HCT116 (cell line): ENCODE results near the gene CHRNB1. TPM values are rescaled to one million over a fixed set of nuclear protein-coding genes. Genes with fewer than 3 reads are reported as not detected.

Experiments used
- ATAC-seq: fragments of 200-7000 bp; cut with Tn5 transposase; 2 replicates; pipeline ENCODE4 v1.9.1; 2020; ENCODE audit warnings: mild to moderate bottlenecking, moderate library complexity
- BruUV-seq: library from RNA; stranded (reverse); fragments of 400-500 nt; replicated peaks from 2 replicates; lab custom pipeline; 2021; lab: Mats Ljungman, UMichigan
- CTCF ChIA-PET: fragments of 300-600 bp; sonication (Branson Sonifier 250); formaldehyde crosslinking; loops from one replicate; lab custom pipeline; 2021; ENCODE audit warnings: antibody characterized with exemption; lab: Charles Lee
- POLR2A ChIA-PET: fragments of 300-600, 350-600 bp; sonication (Branson Sonifier 250); formaldehyde crosslinking; loops from one replicate; lab custom pipeline; 2021; ENCODE audit warnings: antibody characterized with exemption; lab: Charles Lee
- RAD21 ChIA-PET, 2 experiments: fragments of 300-600 bp; sonication (Branson Sonifier 250); formaldehyde crosslinking; loops; one replicate each; lab custom pipeline; 2023; ENCODE audit warnings: low total read pairs in 2 of 2; ENCODE audit not compliant: uncharacterized antibody in 2 of 2, unreplicated experiment in 2 of 2, low non-redundant PET in 1 of 2; lab: Charles Lee
- DNase-seq: peaks from one replicate; pipeline ENCODE4 v3.0.0-alpha.2; 2010; ENCODE audit warnings: low read depth, low spot score
- H2AFZ ChIP-seq: fragments of 200-600 bp; shearing (Covaris generic), sonication (generic); 2 replicates; pipeline ENCODE4 v1.6.1; 2017; ENCODE audit warnings: low read depth, mixed run types, mixed read lengths, antibody characterized with exemption, low read length; ENCODE audit not compliant: poor library complexity, severe bottlenecking
- H3K27ac ChIP-seq: 2 replicates; pipeline ENCODE4 v1.5.1; 2012; ENCODE audit warnings: low read depth, low read length
- H3K27me3 ChIP-seq: fragments of 200-600 bp; sonication (generic); 2 replicates; pipeline ENCODE4 v1.6.1; 2016; ENCODE audit warnings: mixed run types, low read length, mixed read lengths; ENCODE audit not compliant: insufficient read depth
- H3K36me3 ChIP-seq, 2 experiments: fragments of 200-500 bp in 1 of 2; fragments of 200-600 bp in 1 of 2; sonication (Bioruptor generic) in 1 of 2; sonication (generic) in 1 of 2; 2 replicates each; pipeline versions ENCODE4 v1.5.1 to v1.6.1; 2014 to 2016; ENCODE audit warnings: low read length in 2 of 2, inconsistent platforms in 1 of 2, mixed read lengths in 1 of 2, mixed run types in 1 of 2; ENCODE audit not compliant: insufficient read depth in 2 of 2, control insufficient read depth in 1 of 2
- H3K4me1 ChIP-seq, 2 experiments: fragments of 200-600 bp in 1 of 2; sonication (generic) in 1 of 2; 2 replicates each; pipeline versions ENCODE4 v1.5.1 to v1.6.1; 2012 to 2017; ENCODE audit warnings: low read length in 2 of 2, inconsistent platforms in 1 of 2, mild to moderate bottlenecking in 1 of 2, mixed read lengths in 1 of 2, mixed run types in 1 of 2, moderate library complexity in 1 of 2; ENCODE audit not compliant: insufficient read depth in 2 of 2, control insufficient read depth in 1 of 2
- H3K4me2 ChIP-seq: fragments of 200-600 bp; sonication (generic); 2 replicates; pipeline ENCODE4 v1.6.1; 2017; ENCODE audit warnings: mixed run types, low read length, mixed read lengths
- H3K4me3 ChIP-seq, 2 experiments: fragments of 200-600 bp in 1 of 2; sonication (generic) in 1 of 2; replicated peaks in 1 of 2; 2 replicates each; pipeline ENCODE4 v1.5.1; 2011 to 2016; ENCODE audit warnings: low read length in 2 of 2, control low read depth in 1 of 2, low read depth in 1 of 2, mild to moderate bottlenecking in 1 of 2, mixed read lengths in 1 of 2, mixed run types in 1 of 2
- H3K79me2 ChIP-seq: fragments of 200-600 bp; sonication (generic); 2 replicates; pipeline ENCODE4 v1.6.1; 2017; ENCODE audit warnings: mild to moderate bottlenecking, mixed run types, low read length, moderate library complexity, mixed read lengths; ENCODE audit not compliant: insufficient read depth
- H3K9ac ChIP-seq: fragments of 200-600 bp; sonication (generic); 2 replicates; pipeline ENCODE4 v1.6.1; 2016; ENCODE audit warnings: low read length, mixed read lengths
- H3K9me2 ChIP-seq: fragments of 200-600 bp; sonication (generic), shearing (Covaris generic); 2 replicates; pipeline ENCODE4 v1.6.1; 2017; ENCODE audit warnings: mixed run types, mild to moderate bottlenecking, moderate library complexity; ENCODE audit not compliant: insufficient read depth
- H3K9me3 ChIP-seq, 2 experiments: fragments of 200-500 bp in 1 of 2; fragments of 200-600 bp in 1 of 2; sonication (Bioruptor generic) in 1 of 2; sonication (generic) in 1 of 2; 2 replicates each; pipeline ENCODE4 v1.6.1; 2014 to 2017; ENCODE audit warnings: low read length in 2 of 2, mixed read lengths in 2 of 2, inconsistent platforms in 1 of 2, low read depth in 1 of 2, mild to moderate bottlenecking in 1 of 2, mixed run types in 1 of 2, moderate library complexity in 1 of 2; ENCODE audit not compliant: control insufficient read depth in 1 of 2, insufficient read depth in 1 of 2
- H4K20me1 ChIP-seq: fragments of 200-600 bp; sonication (generic), shearing (Covaris generic); 2 replicates; pipeline ENCODE4 v1.6.1; 2017; ENCODE audit warnings: mixed run types, mild to moderate bottlenecking, moderate library complexity; ENCODE audit not compliant: insufficient read depth
- EGR1 ChIP-seq: IDR thresholded peaks from 2 replicates; pipeline ENCODE4 v1.6.1; 2012; ENCODE audit warnings: low read depth
- POLR2AphosphoS5 ChIP-seq: IDR thresholded peaks from 2 replicates; pipeline ENCODE4 v1.6.1; 2011; ENCODE audit warnings: mild to moderate bottlenecking, low read depth, low read length, moderate library complexity
- SIN3A ChIP-seq: IDR thresholded peaks from 2 replicates; pipeline ENCODE4 v1.6.1; 2012; ENCODE audit warnings: low read depth
- intact Hi-C: fragments of 100-400 bp; cut with micrococcal nuclease; formaldehyde crosslinking; loops from 2 replicates; pipeline ENCODE4 v1.10.0; 2022
- total RNA-seq: library from RNA; stranded (reverse); gene quantifications from one replicate; pipeline ENCODE4 v1.2.1, GENCODE V29; 2021; ENCODE audit not compliant: unreplicated experiment
- TF ChIP-seq, protein P1 (sequence below): IDR thresholded peaks from 2 replicates; pipeline ENCODE4 v1.6.1; 2012
- TF ChIP-seq, protein P2 (sequence below): IDR thresholded peaks from 2 replicates; pipeline ENCODE4 v1.6.1; 2012
- TF ChIP-seq, protein P3 (sequence below), 3 experiments: fragments of 200-600 bp in 1 of 3; sonication (generic) in 1 of 3; IDR thresholded peaks in 2 of 3; conservative IDR thresholded peaks in 1 of 3; 2 replicates each; pipeline ENCODE4 v1.5.1; 2012 to 2017; ENCODE audit warnings: low read depth in 2 of 3, low read length in 2 of 3, antibody characterized with exemption in 1 of 3, borderline replicate concordance in 1 of 3, control low read depth in 1 of 3, mild to moderate bottlenecking in 1 of 3, mixed read lengths in 1 of 3, mixed run types in 1 of 3, moderate library complexity in 1 of 3; ENCODE audit not compliant: insufficient read depth in 1 of 3

CHRNB1 gene
- total RNA-seq, 1 experiment from 2014 or later, result 10.4 TPM

DNA sequence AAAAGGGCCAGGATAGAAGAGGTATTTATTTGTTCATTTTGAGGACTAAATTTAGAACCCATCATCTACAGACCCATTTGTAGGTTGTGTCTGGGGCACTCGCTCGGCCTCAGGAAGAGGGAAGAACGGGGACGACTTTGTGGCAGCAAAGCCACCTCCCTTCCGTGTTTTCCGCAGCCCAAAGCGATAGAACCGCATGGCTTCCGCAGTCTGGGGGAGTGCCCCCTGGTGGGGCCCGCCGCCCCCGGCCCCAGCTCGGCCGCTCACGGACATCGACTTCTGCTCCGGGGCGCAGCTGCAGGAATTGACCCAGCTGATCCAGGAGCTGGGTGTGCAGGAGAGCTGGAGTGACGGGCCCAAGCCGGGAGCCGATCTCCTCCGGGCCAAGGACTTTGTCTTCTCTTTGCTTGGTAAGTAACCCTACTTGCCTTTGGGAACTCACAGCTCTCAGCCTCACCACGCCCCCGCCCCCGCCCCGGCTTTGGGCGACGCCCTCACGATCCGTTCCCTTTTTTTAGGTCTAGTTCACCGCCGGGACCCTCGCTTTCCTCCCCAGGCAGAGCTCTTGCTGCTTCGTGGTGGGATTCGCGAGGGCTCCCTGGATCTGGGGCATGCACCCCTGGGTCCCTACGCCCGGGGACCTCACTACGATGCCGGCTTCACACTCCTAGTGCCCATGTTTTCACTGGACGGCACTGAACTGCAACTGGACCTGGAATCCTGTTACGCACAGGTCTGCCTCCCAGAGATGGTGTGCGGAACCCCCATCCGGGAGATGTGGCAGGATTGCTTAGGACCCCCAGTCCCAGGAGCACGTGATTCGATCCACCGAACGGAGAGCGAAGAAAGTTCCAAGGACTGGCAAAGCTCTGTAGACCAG lies 8.9 kb upstream of the CHRNB1 start:
- Histone ChIP-seq H3K4me1 (peaks cover 13 to 32% of the 10 kb centered on the region in 2 experiments), H2AFZ (no peak overlapping the region), H3K9ac (peak overlapping the region; percentile 77), H3K9me2 (no peaks in the 10 kb centered on the region), H3K4me3 (peak overlapping the region; percentile 69 to 85), H3K4me2 (peak overlapping the region; percentile 99), H3K27me3 (no peaks in the 10 kb centered on the region), H3K9me3 (no peaks in the 10 kb centered on the region; a peak in 1 of 4 replicates), H3K36me3 (no peaks in the 10 kb centered on the region), H3K79me2 (no peaks in the 10 kb centered on the region), H3K27ac (peak overlapping the region; percentile 95), H4K20me1 (no peaks in the 10 kb centered on the region)
- DNase-seq (peak; percentile 29), ATAC-seq (peak; percentile 29)
- POLR2A ChIA-PET, result interaction anchor here (0.7 to 2.9 kb wide), 12 partner anchors 9 to 251 kb away, joined by 3 to 33 read pairs (median 4); partner anchors contain the start of genes CHRNB1, POLR2A, SLC2A4 and SPEM2
- RAD21 ChIA-PET, result interaction anchor here (0.7 to 2.4 kb wide), 2 partner anchors 8 to 80 kb away, joined by 3 to 6 read pairs; no protein-coding TSS in a partner anchor
- BruUV-seq, result TSS peak; percentile 87
- CTCF ChIA-PET, result interaction anchor here (0.6 to 3.4 kb wide), 16 partner anchors 9 to 390 kb away, joined by 3 to 28 read pairs (median 4); partner anchors contain the start of genes CHRNB1, PLSCR3, SENP3 and TMEM256
- intact Hi-C loops, result loop anchor here (1.0 to 10.0 kb wide), 5 partner anchors 32 to 251 kb away; partner anchors contain the start of genes CLDN7, POLR2A, SENP3 and TMEM256
- TF ChIP-seq POLR2AphosphoS5 (peak; percentile 52), SIN3A (peak; percentile 21; the same call in 1 of the 2 replicates), EGR1 (peak; percentile 82)
- TF ChIP-seq, protein P1, sequence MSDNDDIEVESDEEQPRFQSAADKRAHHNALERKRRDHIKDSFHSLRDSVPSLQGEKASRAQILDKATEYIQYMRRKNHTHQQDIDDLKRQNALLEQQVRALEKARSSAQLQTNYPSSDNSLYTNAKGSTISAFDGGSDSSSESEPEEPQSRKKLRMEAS, result peak; percentile 74
- TF ChIP-seq, protein P2, sequence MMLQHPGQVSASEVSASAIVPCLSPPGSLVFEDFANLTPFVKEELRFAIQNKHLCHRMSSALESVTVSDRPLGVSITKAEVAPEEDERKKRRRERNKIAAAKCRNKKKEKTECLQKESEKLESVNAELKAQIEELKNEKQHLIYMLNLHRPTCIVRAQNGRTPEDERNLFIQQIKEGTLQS, result no peak
- TF ChIP-seq, protein P3, sequence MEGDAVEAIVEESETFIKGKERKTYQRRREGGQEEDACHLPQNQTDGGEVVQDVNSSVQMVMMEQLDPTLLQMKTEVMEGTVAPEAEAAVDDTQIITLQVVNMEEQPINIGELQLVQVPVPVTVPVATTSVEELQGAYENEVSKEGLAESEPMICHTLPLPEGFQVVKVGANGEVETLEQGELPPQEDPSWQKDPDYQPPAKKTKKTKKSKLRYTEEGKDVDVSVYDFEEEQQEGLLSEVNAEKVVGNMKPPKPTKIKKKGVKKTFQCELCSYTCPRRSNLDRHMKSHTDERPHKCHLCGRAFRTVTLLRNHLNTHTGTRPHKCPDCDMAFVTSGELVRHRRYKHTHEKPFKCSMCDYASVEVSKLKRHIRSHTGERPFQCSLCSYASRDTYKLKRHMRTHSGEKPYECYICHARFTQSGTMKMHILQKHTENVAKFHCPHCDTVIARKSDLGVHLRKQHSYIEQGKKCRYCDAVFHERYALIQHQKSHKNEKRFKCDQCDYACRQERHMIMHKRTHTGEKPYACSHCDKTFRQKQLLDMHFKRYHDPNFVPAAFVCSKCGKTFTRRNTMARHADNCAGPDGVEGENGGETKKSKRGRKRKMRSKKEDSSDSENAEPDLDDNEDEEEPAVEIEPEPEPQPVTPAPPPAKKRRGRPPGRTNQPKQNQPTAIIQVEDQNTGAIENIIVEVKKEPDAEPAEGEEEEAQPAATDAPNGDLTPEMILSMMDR (IDR thresholded peaks at IDR 0.05 in 2 of 3, conservative IDR thresholded peaks at IDR 0.05 in 1 of 3; ENCODE audit: borderline replicate concordance in 1 of 3, insufficient read depth in 1 of 3, low read depth in 2 of 3, low read length in 2 of 3), result peak in 2 of 3 experiments; percentile 23 to 36; a peak in 4 of 6 replicates
